Activated T-cell treated with anti-CD3 and anti-CD28 coated beads for 4 hours (primary cell): ENCODE measurements around the gene ATG16L2.
"Not testable (repeated sequence)": the region's sequence is repeated elsewhere in the genome, so short reads cannot be mapped to it uniquely, and the experiment has no call there.

ENCODE experiments used
- DNase-seq: peaks from one replicate; pipeline ENCODE4 v3.0.0-alpha.2; 2020

ATG16L2 gene

DNA sequence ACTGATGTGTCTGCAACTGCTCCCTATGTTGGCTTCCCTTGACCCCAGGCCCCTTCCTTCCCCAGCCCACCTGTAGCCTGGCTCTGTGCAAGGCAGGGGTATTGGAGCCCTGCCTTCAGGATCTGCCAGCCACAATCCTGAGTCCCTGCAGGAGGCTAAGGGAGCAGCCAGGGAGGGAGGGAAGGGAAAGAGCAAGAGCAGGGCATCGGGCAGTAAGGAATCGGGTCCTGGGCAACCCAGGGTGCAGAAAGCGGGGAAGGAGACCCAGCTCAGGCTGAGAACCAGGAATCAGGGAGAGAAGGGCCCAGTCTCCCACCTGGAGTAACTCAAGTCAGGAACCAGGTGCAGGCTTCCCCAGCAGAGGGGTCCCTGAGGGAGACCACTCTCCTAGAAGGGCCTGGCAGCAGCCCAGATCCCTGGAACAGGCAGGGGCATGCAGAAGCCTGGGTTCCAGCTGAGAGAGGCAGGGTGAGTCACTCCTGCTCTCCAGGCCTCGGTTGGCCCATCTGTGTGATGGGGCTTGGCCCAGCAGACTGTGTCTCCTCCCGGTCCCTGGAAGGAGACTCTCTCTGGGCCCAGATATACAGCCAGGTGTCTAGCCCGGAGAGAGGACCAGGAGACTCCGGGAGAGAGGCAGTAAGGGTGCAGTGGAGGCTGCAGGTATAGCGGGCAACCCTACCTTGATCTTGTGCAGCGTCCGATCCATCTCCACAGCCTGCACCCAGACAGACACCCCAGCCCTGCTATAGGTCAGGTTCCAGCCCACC is 33.7 kb upstream of the ATG16L2 start:
- DNase-seq = no peak

GRCh38 chr11:72781063-72781312 is 33.2 kb upstream of the ATG16L2 start:
- DNase-seq = no peak

GRCh38 chr11:72781313-72782080 is 32.7 kb upstream of the ATG16L2 start:
- peak; percentile 42 for DNase-seq

DNA sequence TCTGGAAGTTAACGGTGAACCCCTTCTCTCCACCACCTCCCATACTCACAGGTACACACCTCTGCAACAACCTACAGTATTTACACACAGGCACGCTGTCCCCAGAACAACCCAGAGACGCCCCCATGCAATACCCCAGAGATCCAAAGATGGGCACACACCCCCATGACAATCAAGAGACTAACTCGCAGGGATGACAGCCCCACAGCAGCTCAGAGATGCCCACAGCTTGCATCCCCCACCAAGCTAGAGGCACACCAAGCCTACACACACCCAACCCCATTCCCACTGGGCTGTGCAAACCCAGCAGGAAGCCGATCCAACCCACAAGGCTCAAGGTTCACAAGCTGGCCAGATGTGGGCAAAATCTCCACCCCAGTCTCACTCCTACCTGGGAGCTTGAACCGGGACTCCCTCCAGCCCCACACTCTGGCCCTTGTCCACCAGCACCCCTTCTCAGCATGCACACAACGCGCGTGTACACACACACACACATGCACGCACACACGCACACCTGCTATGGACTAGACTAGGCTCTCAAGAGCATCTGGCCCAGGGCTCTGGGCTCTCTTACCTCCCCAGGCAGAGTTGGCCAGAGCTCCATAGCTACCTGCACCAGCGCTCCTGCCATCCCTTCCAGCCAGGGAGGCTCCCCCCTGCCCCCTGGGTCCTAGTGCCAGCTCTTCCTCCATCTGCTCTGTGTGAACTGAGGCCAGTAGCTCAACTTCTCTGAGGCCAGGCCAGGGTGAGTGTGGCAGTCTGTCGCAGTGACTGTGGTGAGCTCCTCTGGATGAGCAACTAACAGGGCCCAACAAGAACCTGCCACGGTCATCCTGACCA is 31.9 kb upstream of the ATG16L2 start:
- no peak for DNase-seq

- DNase-seq = no peak
Observed at GRCh38 chr11:72783144-72783905, 30.9 kb upstream of the ATG16L2 start.

- no peak for DNase-seq
Observed at GRCh38 chr11:72784662-72785061, 29.5 kb upstream of the ATG16L2 start.

- no peak for DNase-seq
Observed at GRCh38 chr11:72786305-72787215, 27.7 kb upstream of the ATG16L2 start.

DNA sequence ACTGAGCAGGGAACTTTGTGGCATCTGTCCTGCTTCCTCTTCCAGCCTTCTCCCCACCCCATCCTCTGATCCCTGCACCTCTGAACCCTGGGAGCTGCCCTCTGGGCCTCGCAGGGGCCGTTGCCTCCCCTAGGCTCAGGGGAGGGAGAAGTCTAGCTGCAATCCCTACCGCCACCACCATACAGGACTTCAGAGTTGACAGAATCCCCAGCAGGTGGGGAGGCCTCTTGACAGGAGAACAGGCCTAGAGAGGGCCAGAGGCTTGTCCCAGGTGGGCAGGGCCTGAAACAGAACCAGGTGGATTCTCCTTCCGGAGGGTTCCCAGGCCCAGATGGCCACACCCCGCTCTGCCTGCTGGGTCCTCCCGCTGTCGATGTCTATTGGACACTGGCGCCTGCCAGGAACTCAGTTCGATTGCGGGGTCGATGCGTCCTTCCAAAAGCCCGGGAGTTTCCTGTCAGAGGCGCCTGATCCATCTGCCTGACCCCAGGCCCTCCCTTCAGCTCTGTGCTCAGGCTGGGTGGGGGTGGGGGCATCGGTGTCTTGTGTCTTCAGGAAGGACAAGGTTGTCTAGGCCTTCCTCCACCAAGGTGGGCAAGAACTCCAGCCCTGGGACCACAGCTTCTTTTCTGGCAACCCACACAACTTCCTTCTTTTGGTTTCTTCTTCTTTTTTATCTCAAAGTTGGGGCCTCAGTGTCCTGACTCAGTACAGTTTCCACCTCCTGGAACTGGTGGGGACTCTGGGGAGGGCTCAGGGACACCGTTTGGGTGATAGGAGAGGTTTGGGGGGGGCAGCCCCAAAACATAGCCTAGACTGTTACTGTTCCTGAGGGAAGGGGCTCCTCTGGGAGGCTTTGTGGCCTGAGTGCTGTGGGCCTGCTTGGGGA is 26.8 kb upstream of the ATG16L2 start:
- DNase-seq = no peak

DNA sequence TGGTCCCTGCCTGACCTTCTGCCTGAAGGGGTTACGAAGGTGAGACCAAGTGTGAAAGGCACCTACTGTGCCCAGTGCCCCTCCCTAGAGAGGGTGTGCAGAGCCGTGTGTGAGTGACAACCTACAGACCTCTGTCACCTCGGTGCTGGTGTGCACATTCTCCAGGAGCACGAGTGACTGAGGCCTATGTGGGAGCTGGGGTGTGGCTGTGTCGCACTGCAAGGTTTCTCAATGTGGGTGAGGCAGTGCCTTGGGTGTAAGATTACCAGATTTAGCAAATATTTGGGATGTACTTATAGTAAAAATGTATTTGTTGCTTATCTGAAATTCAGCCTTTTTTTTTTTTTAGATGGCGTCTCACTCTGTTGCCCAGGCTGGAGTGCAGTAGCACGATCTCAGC is 26.0 kb upstream of the ATG16L2 start:
- no peak for DNase-seq

DNA sequence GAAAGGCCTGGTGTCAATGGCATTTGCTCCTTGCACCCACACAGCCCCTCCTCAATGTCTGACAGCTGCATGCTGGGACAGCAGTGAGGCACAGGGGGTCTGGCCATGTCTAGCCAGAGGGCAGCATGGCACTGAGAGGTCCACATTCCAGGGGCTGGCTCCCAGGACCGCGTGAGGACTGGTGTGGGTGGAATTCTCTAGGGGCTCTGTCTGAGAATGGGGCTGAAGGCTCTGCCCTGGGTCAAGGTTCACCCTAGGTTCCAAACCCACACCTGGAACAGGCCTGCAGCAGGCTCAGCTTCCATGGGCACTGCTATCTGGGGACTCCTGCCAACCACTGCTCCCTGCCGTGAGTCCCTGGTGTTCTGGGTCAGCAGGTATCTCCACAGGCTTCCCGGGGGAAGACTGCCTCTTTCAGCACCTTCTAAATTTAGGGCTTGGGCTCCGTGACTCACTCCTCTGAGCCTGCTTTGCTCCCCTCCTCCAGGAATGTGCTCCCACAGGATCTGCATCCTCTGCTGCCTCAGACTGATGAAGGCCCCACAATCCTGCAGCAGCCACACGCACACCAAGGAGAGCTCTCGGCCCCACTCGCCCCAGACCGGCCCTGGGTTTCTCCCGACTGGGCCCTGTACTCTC is 24.6 kb upstream of the ATG16L2 start:
- DNase-seq = no peak

- DNase-seq = not testable (repeated sequence)
Observed at GRCh38 chr11:72791228-72791627, 23.0 kb upstream of the ATG16L2 start.

GRCh38 chr11:72792437-72793021 is 21.7 kb upstream of the ATG16L2 start:
- DNase-seq = no peak

DNA sequence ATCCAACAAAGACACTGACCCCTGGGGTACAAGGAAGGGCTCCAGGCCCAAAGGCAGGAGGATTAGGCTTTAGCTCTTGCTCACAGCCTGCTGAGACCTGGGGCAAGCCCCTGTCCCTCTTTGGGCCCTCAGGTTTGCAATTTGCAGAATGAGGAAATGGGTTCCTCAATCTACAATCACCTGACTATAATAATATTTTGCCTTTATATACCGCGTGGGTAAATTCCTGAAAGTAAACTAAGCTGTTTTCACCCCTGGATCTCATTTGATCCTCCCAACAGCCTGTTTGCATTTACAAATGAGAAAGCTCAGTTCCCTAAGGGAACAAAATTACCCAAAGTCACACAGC is 21.2 kb upstream of the ATG16L2 start:
- no peak for DNase-seq

- peak; percentile 93 for DNase-seq
Observed at GRCh38 chr11:72793425-72794367, 20.5 kb upstream of the ATG16L2 start, which contains the start of gene STARD10. Gene STARD10 (minus strand): TSS chr11:72794047. CDS start chr11:72781181, 12,866 bp downstream.

DNA sequence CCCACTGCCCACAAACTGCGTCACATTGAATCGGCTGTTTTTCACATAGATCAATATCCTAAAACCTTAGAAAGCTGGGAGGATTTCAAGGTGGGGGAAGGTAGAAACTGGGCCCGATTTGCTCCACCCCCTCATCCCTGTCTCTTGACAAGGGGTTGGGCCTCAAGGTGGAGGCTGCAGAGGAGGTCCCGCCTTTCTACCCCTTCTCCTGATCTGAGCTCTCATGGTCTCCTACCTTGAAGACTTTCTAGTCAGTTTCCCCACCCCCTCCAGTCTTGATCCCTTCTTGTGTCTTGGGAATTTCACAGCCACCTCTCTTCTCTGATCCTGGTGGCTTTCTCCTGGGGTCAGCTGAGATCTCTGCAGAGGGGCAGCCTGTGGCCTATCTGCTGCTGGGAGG is 15.8 kb upstream of the ATG16L2 start:
- DNase-seq = no peak

DNA sequence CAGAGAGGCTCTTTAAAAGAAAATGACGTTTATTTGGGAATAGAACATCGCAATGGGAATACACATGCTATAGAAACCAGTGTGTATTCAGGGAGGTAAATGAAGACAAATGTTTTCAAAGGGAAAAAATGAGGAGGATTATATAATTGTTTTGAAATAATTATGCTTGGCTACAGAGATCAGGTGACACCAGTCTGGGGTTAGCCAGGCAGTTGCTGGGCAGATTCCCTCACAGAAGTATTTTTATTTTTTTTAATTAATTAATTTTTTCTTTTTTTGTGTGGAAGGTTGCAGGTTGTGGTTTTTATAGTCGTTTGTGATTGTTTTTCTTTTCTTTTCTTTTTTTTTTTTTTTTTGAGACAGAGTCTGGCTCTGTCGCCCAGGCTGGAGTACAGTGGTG is 14.8 kb upstream of the ATG16L2 start:
- no peak for DNase-seq

- no peak for DNase-seq
Observed at GRCh38 chr11:72802822-72803221, 11.4 kb upstream of the ATG16L2 start.

GRCh38 chr11:72805216-72805615 is 9.0 kb upstream of the ATG16L2 start:
- DNase-seq = no peak

GRCh38 chr11:72806378-72806777 is 7.8 kb upstream of the ATG16L2 start:
- not testable (repeated sequence) for DNase-seq
